Inflammatory macrophage (primary cell): ENCODE data around the gene CYTH4.

Experiments
- DNase-seq, 2 donors: peaks; one replicate each; pipeline ENCODE4 v3.0.0-alpha.2; 2020 to 2022

The CYTH4 gene

DNA sequence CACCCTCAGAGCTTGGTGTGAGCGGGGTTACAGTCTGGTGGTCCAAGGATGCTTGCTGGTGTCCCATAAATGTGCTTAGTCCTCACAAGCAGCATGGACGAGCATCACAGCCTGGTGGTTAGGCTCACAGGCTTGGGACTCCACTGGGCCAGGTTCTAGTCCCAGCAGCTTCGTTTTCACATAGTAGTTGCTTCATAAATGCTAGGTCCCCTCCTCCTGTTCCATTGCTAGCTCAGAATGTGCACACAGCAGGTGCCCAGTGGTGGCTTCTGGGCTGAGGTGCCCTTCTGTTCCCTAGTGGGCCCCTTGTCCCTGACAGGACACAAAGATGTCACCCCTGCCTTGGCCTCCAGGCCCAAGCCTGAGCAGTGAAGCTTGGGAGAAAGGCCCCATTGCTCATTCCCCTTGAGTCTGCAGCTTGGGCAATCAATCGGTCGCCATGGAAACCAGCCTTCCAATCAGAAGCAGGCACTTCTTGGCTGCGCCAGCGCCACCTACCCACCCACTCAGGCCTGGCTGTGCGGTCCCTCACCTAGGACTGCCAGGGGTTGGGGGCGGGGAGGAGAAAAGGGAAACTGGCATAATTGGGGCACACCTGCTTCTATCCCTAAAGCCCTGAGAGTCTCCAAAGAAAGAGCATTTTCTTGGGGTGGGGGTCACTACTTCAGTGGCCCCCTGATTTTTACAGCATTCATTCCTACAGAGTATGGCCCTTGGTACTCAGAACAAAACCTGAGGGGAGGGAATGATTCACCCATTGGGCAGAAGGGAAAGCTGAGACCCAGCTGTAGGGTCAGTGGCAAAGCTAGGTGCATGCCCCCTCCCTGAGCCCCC is 48.1 kb downstream of the CYTH4 start:
- DNase-seq: peak in 1 of 2 donors; percentile 21

DNA sequence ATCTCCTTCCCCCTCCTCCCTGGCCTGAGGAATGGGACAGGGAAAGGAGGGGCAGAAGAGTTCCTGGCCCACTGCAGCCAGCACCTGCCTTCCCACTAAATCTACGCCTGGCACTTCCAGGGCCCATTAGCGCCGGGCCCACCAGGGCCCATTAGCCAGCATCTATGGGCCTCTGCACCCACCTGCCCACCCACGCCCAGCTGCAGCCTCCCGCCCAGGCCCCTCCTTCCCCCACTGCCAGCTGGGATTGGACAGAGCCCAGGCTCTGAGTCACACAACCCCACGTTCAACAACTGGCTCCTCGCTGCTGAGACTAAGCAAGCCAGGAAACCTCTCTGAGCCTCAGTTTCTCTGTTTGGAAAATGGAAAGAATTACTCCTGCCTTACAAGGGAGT is 48.7 kb downstream of the CYTH4 start:
- DNase-seq: no peak

DNA sequence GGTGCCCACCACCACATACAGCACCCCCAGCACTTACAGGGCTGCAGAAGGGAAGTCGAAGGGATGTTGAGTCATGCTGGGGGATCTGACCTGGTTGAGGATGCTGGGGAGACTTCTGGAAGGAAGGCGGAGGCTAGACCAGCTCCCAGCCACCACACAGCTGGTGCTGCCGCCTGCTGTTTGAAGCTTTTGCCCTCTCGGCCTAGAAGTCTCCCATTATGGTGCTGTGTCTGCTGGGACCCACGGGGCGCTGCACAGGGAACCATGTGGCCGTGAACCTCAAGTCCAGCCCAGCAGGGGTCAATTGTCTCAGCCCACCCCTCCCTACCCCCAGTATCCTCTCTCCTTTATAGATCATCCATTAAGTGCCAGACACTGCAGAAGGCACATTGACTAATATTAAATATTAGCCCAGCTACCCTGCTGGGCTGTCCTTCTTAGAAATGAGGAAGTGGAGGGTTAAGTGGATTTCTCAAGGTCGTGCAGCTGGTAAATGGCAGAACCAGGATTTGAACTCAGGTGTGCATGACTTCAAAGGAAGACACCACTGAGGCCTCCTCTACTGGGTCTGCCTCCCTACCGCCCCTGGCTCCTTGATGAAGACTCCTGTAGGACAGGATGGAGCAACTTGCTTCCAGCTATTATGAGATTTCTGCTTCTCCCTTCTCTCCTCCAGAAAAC is 49.7 kb downstream of the CYTH4 start:
- DNase-seq: peak in 1 of 2 donors; percentile 36

DNA sequence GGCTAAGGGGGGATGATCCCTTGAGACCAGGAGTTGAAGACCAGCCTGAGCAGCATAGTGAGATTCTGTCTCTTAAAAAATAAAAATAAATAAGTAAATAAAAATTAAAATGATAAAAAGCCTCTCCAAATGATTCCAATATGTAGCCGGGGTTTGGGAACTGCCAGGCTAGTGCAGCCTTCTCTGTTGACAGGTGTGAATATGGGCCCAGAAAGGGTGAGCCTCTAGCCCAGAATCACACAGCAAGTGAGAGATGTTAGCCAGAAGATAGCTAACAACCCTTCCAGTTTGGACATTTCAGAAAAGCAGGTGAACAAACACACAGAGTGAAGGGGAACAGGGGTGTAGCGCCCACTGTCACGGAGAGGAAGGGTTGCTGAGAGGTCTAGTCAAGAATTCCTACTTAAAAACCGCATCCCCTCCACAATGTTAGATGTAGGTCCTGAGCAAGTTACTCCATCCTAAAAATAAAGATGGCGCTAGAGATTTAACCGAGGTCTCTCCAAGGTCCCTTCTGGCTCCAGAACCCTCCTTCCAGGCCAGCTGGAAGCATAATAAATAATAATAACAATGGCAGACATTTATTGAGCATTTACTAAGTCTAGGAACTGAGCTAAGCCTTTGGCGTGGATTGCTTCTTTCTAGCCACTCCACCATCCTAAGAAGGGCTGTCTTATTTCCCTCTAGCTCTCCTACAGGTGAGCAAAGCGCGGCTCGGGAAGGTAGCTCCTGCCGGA is 51.6 kb downstream of the CYTH4 start:
- no peak for DNase-seq

DNA sequence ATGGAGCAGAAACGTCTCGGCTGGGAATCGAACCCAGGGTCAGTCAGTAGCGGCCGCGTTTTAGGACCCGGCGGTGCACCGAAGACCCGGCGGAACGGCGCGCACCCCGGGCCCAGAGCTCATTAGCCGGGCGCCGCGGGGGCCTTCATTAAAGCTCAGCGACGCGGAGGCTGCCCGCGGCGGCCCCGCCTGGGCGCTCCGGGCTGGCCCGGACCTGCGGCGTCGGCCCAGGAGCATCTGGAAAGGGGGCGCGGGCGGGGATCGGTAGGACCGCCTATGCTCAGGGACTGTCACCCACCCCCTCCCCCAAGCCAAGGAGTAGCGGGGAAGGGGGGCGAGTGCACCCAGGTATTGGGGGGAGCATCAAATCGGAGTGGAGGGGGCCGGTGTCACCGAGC is 52.2 kb downstream of the CYTH4 start:
- DNase-seq: no peak

DNA sequence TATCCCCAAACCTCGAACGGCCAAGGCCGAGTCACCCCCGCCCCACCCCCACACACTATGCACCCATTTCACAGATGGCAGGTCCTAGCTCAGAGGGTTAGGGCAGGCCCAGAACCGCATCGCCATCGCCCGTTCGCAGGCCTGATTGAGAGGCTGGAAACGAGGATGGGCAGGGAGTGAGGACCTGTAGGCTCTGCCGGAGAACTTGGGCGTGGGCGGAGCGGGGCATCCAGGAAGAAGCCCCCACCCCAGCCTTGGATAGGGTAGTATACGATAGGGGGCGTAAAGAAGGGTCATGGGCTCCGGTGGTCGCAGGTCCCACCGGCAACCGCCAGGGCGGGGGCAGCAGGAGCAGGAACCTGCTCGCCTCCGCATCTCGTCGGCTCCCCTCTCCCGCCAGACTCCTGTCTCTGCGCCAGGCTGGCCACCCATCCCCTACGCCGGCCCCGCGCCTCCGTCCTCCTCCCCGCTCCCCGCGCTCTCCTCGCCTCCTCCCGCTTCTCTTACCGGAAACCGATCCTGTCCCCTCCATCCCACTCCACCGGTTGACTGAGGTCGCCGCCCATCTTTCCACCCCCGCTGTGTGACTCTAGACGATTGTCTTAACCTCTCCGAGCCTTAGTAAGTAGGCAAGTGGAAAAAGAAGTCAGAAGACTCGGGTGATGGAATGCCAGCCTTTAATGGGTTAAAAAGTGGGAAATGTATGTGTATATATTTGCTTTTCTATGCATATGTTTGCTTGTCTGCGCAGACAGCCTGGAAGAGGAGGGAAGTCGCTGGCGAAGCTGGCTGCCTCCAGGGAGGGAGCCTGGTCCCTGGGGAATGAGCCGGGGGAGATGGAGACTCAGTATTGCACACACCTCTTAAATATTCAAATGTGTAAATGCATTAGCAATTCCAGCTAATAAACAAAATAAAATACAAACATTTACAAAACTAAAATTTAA is 52.8 kb downstream of the CYTH4 start:
- DNase-seq: no peak

DNA sequence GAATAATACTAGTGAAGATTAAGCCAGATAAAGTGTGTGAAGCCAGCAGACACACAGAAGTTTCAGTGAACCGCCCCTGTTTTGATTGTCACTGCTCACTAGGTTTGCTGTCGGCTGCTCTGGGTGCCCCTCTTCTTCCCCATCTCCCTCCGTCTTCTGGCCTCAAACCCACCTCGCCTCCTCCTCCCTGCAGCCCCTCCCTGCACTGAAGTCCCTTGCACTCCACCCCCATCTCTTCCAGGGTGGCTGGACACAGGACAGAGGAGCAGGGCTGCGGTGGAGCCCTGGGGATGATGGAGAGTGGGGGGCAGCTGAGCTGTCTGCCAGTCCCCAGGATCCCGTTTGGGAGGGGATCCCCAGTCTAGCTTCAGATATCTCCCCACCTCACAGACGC is 53.5 kb downstream of the CYTH4 start:
- DNase-seq: no peak

DNA sequence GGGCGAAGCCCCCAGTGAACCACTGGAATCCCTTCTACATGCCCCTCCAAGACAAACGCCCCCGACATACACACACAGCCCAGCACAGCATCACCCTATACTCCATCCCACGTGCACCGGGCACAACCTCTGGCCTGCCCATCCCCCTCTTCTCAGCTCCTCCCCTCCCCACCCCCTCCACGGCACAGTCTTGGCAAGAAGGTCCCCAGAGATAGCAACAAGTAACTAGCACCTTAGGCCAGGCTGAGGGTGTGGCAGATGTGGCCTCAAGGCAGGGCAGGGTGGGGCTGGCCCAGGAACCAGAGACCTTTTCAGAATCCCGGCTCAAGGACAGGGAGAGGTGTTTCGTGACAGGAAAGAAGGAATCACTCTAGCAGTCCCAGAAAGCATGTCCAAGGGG is 54.3 kb downstream of the CYTH4 start:
- DNase-seq: no peak

DNA sequence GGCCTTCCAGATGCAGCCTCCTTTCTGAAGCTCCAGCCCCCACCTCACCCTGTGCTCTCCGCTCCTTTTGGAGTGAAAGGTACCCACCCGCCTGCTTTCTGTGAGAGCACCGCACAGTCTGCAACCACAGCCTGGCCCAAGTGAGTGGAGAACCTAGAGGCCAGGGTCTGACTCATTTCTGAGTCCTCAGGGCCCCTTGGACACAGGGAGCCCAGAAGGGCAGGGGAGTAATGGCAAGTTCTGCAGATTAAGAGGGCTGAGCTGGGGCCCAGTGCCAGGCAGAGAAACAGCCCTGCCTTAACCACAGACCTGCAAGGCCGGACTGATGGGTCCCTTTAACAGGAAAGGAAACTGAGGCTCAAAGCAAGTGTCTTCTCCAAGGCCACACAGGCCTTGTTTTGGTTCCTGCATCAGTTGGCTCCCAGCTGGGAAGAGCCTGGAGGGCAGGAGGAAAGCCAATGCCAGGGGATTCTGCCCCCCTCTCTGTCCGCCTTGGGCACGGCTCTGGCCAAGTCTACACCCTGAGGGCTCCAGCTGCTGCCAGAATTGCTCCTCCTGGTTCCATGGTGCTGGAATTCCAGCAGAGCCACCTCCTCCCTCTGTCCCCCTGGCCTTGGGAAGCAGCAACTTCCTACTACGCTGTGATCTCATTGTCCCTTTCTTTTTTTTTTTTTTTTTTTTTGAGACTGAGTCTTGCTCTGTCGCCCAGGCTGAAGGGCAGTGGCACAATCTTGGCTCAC is 55.1 kb downstream of the CYTH4 start:
- no peak for DNase-seq

DNA sequence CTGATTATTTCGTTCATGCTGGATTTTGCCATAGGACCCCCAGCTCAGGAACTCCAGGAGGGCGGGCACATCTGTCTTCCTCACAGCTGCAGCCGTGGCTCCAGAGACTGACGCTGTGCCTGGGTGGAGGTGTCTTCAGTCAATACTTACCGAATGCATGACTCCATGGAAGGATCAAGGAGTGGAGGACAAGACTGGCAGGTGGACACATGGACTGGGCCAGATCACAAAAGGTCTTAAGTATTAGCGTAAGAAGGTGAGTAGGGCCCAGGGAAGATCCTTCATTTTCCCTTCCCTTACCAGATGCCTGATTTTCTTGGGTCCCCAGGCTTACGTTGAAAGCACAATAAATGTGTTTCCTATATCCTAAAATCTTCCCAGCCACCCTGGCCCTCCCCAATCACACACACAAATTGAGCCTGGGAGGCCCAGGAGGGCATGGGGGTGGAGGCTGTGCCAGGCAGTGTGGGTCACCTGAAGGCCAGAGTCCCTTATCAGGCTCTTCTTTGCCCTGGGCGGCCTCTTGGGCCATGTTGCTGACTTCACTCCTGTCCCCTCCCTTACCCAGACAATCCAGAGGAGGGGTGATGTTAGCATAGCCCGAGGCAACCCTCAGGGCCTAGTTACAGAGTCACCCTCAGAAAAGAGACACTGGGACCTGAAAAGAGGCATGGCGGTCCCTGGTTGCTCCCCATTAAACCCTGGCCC is 56.4 kb downstream of the CYTH4 start:
- DNase-seq: no peak

DNA sequence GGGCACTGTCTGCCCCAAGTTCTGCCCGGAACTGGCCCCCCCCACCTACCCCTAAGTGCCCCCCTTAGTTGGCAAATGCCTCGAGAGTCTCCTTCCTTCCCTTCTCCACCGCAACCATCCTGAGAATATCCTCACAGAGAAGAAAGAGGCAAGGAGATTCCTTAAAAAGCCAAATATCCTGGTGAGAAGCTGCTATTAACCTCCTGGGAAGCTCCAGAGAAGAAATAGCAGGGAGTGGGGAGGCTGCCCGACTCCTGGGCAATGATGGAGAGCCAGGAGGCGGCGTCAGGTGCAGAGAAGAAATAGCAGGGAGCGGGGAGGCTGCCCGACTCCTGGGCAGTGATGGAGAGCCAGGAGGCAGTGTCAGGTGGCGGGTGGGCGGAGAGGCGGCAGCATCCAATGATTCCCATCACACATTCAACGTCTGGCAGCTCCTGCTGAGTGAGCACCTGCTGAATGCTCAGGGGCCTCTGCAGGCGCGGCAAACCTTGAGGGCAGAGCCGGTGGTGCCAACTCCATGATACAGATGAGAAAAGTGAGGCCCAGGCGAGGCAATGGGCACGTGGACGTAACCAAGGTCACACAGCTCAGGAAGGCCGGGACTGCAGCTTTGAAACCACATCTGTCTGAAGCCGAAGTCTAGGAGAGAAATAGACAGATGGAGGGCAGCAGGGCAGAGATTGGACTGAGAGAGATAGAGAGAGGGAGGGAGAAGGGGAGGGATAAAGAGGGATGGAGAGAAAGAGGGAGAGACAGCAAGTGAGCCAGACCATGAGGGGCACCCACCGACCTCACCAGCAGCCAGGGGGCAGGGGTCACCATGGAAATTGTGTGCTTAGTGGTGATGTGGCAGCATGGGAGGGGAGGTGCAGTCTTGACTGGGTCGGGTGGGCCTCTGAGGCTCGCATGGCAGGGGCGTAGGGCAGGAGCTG is 58.3 kb downstream of the CYTH4 start:
- DNase-seq: no peak

DNA sequence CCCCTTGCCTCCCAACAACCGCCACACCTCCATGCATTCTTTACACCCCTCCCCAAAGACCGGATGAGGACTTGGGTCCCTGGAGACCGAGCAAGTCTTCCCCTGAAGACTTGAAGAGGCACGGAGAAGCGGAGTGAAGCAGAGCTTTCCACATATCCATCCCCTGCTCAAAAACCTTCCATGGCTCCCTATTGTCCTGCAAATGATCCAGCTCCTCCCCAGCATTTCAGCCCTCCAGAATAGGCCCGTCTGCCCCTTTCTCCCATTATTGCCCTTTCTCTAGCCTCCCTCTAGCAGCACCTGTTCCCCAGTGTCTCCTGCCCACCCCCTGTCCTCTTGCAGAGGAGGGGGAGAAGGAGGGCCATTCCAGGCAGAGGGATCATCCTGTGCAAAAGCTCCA is 59.8 kb downstream of the CYTH4 start:
- no peak for DNase-seq

DNA sequence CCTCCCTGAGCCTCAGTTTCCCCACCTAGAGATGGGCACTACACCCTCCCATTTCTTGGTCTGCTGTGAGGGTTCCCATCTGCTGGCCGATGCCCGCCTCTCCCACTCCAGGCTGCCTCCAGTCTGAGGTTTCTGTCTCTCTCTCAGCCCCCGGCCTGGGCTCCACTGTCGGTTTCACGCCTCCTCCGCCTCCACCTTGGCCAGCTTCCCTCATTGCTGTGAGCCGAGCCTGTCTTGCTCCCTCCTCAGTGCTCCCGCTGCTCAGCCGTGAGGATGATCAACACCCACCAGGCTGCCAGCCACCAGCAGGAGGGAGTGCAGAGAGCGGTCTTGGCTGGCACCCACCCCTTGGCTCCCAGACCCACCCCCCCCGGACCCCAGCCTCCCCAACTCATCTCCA is 61.0 kb downstream of the CYTH4 start:
- DNase-seq: no peak

DNA sequence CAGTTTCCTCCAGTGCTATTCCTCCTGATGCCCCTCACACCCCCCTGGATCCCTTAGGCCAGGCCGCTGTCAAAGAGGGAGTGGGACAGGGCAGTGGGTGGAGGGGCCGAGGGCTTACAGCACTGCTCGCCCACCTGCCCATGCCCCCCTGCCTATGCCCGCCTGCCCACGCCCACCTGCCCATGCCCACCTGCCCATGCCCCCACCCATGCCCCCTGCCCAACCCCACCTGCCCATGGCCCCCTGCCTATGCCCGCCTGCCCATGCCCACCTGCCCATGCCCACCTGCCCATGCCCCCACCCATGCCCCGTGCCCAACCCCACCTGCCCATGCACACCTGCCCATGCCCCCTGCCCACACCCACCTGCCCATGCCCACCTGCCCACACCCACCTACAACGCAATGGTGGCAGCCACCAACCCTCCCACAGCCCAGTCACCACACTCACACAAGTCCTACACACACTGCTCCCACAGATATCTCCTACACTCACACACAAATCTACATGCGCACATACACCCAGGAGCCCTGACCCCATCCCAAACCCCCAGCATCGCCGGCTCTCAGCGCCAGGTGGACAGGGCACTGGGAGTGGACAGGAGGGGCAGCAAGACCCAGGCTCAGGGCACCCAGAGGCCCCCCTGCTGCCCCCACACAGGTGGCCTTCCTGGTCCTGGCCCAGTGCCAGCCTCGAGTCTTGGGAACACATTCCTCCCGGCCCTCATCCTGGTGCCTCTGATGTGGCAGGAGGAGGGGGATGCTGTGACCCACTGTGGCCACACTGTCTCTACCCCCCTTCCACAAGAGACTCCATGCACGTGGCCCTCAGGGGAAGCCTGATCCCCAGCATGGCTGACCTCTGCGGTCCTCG is 61.8 kb downstream of the CYTH4 start:
- no peak for DNase-seq

DNA sequence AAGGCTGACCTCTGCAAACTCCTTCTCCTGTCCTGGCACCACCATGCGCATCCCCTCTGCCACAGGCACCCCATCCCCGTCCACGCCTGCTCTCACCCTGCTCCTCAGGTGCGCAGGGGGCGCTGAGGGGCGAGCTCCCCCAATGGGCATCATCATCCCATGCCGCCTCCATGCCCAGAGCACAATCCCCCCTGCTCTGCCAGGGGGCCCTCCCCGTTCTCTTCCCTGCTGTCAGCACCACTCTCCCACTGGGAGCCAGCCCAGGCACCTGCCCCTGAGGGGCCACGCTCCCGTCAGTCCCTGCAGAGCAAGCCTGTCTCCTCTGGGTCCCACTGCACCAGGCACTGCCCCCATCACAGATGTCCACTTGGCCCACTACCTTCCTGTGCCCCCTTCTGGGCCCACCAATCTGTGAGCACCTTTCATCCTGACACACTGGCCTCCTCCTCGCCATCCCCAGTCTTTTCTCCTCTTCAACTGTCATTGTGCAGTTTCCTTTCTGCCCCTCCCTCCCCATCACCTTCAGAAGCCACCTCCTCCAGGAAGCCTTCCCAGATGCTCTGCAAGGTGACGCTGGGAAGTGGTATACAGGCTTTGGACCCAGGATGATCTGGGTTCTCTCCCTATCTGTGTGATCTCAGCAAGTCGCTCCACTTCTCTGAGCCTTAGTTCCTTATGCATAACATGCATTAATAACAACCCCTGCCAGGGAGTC is 62.6 kb downstream of the CYTH4 start:
- no peak for DNase-seq

DNA sequence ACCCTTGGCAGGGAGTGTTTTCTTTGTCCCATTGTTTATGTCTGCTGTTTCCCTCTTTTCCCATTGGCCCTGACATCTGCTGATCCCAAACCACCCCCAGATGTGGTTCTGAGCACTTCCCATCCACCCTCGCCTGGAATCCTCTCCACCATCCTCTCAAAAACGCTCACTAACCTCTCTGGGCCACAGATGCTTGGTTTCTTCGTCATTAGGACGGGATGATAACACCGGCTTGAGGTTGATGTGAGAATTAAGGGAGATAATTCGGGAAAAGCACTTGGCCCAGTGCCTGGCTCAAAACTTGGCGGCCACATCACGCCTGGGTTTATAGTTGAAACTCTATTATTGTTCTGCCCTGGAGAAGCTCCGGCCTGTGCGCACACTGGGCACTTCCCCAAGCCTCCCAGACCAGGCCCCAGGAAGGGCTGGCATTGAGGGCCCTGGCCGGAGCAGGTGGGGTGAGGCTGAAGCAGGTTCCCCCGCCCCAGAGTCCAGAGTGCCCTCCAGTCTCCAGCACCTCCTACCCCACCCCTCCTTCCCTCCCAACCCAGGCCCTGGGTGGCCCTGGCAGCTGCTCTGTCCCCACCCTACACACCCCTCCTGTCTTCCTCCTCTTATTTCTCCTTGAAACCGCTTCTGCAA is 63.7 kb downstream of the CYTH4 start:
- DNase-seq: no peak

DNA sequence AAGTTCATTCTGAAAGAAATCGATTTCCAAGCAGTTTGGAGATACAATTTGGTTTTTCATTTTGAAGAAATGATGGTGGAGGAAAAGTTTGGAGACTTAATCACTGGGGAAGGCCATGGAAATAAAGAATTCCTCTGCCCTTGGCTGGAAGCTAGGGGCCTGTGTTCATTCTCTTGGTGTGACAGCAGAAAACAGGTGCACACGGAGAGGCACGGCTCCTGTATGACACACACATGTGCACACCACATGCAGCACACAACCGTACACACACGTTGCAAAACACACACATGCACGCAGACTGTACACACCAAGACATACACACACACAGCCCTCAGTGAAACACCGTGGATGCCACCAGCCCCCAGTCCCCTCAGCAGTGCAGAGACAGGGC is 64.2 kb downstream of the CYTH4 start:
- DNase-seq: no peak
